ENCODE results near the gene FBXO27. TPM values are rescaled to one million over a fixed set of nuclear protein-coding genes. Genes with fewer than 3 reads are reported as not detected.

FBXO27 gene
- total RNA-seq, 1 donor from 2014 or later: 13.4 TPM

Other genes starting within 250 kb of the FBXO27 start
- gene LGALS7B, start 243.3 kb downstream of the FBXO27 start, total RNA-seq: not detected
- gene LGALS4, start 219.6 kb downstream of the FBXO27 start, total RNA-seq: 1.3 TPM
- gene ECH1, start 200.8 kb downstream of the FBXO27 start, total RNA-seq: 106 TPM
- gene HNRNPL, start 182.6 kb downstream of the FBXO27 start, total RNA-seq: 192 TPM
- 9.6 TPM for gene RINL, start 154.3 kb downstream of the FBXO27 start, total RNA-seq
- 86.4 TPM for gene SIRT2, start 132.9 kb downstream of the FBXO27 start, total RNA-seq
- gene NFKBIB, start 132.6 kb downstream of the FBXO27 start, total RNA-seq: 14.6 TPM
- 0.80 TPM for gene CCER2, start 120.4 kb downstream of the FBXO27 start, total RNA-seq
- 17.9 TPM for gene SARS2, start 101.8 kb downstream of the FBXO27 start, total RNA-seq
- 12.1 TPM for gene MRPS12, start 101.6 kb downstream of the FBXO27 start, total RNA-seq
- gene FBXO17, start 56.8 kb downstream of the FBXO27 start, total RNA-seq: 30.0 TPM
- 1.6 TPM for gene ACP7, start 51.8 kb upstream of the FBXO27 start, total RNA-seq
- gene PAK4, start 93.2 kb upstream of the FBXO27 start, total RNA-seq: 43.5 TPM
- not detected for gene NCCRP1, start 164.4 kb upstream of the FBXO27 start, total RNA-seq
- not detected for gene SYCN, start 171.7 kb upstream of the FBXO27 start, total RNA-seq
- not detected for gene IFNL3, start 212.5 kb upstream of the FBXO27 start, total RNA-seq
- gene IFNL4, start 216.3 kb upstream of the FBXO27 start, total RNA-seq: not detected
- not detected for gene IFNL2, start 235.8 kb upstream of the FBXO27 start, total RNA-seq

Measured in sciatic nerve (tissue), 1 donor.